Left colon (tissue), 2 donors: Measurements from ENCODE around the gene ATXN10. TPM values are rescaled to one million over a fixed set of nuclear protein-coding genes. Genes with fewer than 3 reads are reported as not detected.
A peak's percentile ranks its signal among the peaks of the same experiment; 100 is the strongest.

ENCODE experiments used
- ATAC-seq: fragments of 200-7000 bp; cut with Tn5 transposase; one replicate; pipeline ENCODE4 v1.9.1; 2020; ENCODE audit warnings: mild to moderate bottlenecking, moderate library complexity
- DNase-seq, 2 donors: peaks; one replicate each; pipeline ENCODE4 v3.0.0-alpha.2; 2020
- intact Hi-C, 2 donors: fragments of 100-400 bp; cut with DNase I in 1 of 2; cut with micrococcal nuclease in 1 of 2; formaldehyde crosslinking; loops; one replicate each; pipeline versions ENCODE4 v1.11.2 to v1.14.0; 2022; cut with DNase I, micrococcal nuclease
- total RNA-seq, 2 donors: library from RNA; stranded (reverse); fragmentation: NEBNext Ultra II Directional; extraction: Animal tissue kit (Norgen Biotek cat#: 25700); gene quantifications; one replicate each; pipeline ENCODE4 v1.2.1, GENCODE V29; 2021
- donor health status: DM: no; HTN: no; CAD: no.
- donor health status: DM: yes; HTN: yes; CAD: no.

ATXN10 gene
- total RNA-seq, 2 donors from 2014 or later: 65.6 to 69.9 TPM

- intact Hi-C loops: loop anchor here in 1 of 2 donors (10.0 kb wide), 1 partner anchor 187 kb away; no protein-coding TSS in a partner anchor
- no peak for DNase-seq
- ATAC-seq: no peak
Observed at GRCh38 chr22:45831394-45831793, 159.8 kb downstream of the ATXN10 start.

DNA sequence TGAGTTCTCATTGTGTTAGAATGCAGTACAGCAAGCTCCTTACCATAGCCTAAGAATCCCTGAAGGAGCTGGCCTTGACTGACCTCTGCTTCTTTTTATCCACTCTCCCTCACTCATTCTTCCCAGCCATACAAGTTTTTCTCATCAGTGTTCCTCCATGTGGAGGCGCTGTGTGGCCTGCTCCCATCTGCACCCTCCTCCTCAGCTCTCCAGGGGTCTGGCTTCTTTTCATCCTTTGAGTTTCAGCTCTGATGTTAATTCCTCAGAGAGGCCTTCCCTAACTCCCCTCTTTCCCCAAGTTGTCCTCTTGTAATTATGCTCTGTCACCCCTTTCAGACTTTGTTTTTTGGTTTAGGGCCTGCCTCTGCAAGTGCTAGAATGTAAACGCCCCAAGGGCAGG, 160.5 kb downstream of the ATXN10 start:
- intact Hi-C loops: loop anchor here in 1 of 2 donors (10.0 kb wide), 1 partner anchor 187 kb away; no protein-coding TSS in a partner anchor
- ATAC-seq (no peak), DNase-seq (no peak)

GRCh38 chr22:45832959-45833580, 161.4 kb downstream of the ATXN10 start:
- DNase-seq (no peak), ATAC-seq (no peak)
- intact Hi-C loops: loop anchor here in 1 of 2 donors (10.0 kb wide), 1 partner anchor 188 kb away; no protein-coding TSS in a partner anchor

DNA sequence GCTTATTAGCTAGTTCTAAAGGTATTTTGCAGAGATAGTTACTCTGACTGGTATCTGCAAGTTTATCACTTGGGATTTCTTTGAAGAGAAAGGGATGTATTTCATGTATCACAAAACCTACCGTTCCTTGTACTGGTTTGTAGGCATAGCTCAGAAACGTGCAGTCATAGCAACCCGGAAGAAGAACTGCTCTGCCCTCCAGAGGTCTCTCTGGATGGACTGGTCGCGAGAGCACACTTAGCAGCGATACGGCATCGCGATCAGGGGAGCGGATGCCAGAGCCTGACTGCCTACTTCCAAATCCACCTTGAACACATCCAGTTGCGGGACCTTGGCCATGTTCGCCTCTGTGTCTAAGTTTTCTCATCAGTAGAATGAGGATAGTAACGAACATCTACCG, 162.0 kb downstream of the ATXN10 start:
- no peak for ATAC-seq
- intact Hi-C loops: loop anchor here in 1 of 2 donors (10.0 kb wide), 1 partner anchor 189 kb away; no protein-coding TSS in a partner anchor
- DNase-seq: no peak

DNA sequence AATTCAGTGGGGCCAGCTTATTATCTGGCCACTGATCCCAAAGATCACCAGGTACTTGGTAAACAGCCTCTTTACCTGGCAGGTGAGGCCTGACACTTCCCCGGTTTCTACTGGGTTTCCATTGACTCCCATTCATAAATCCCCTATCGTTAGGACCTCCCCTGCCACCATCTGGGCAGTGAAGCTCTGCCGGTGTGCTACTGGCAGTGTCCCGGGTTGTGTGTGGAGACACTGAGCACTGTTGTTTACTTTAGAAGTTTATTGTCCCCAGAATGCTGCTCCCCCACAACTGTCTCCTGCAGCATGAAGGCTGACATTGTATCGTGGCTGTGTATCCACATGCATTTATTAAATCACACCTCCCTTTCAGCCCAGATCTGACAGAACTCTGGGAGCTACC, 162.6 kb downstream of the ATXN10 start:
- peak; percentile 12 to 26 for DNase-seq
- ATAC-seq: peak; percentile 85
- intact Hi-C loops: loop anchor here in 1 of 2 donors (10.0 kb wide), 1 partner anchor 189 kb away; no protein-coding TSS in a partner anchor

DNA sequence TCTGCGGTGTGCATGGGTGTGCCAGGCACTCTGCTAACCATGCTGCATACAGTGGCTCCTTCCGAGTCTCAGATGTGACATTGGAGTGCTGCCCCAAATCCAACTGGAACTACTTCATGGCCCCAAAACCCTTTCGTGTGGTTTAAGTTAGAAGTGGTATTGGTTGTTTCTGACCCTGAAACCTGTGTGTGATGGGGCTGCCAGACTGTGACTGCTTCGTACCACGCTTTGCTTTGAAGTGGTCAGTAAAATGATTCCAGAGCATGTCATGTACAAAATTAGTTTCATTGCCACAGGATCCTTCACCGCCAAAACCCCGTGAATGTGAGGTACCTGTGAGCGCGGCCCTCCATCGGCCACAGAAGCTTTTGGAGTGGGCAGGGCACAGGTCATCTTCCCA, 163.2 kb downstream of the ATXN10 start:
- intact Hi-C loops: loop anchor here in 1 of 2 donors (10.0 kb wide), 1 partner anchor 190 kb away; no protein-coding TSS in a partner anchor
- ATAC-seq: no peak
- no peak for DNase-seq

GRCh38 chr22:45836418-45837169, 165.0 kb downstream of the ATXN10 start:
- no peak for DNase-seq
- no peak for ATAC-seq
- intact Hi-C loops: loop anchor here in 1 of 2 donors (10.0 kb wide), 1 partner anchor 192 kb away; no protein-coding TSS in a partner anchor

- ATAC-seq (no peak), DNase-seq (no peak)
- intact Hi-C loops: loop anchor here in 1 of 2 donors (10.0 kb wide), 1 partner anchor 193 kb away; no protein-coding TSS in a partner anchor
Observed at GRCh38 chr22:45837508-45837907, 165.9 kb downstream of the ATXN10 start.

GRCh38 chr22:45838305-45838887, 166.8 kb downstream of the ATXN10 start:
- ATAC-seq (no peak), DNase-seq (no peak)
- intact Hi-C loops: loop anchor here in 1 of 2 donors (10.0 kb wide), 1 partner anchor 194 kb away; no protein-coding TSS in a partner anchor

GRCh38 chr22:45840483-45840882, 168.8 kb downstream of the ATXN10 start:
- intact Hi-C loops: no loop called here
- DNase-seq: no peak
- ATAC-seq: no peak

GRCh38 chr22:45842291-45842991, 170.8 kb downstream of the ATXN10 start:
- no peak for ATAC-seq
- no peak for DNase-seq
- intact Hi-C loops: no loop called here

GRCh38 chr22:45843031-45843430, 171.4 kb downstream of the ATXN10 start:
- no peak for DNase-seq
- intact Hi-C loops: no loop called here
- no peak for ATAC-seq

DNA sequence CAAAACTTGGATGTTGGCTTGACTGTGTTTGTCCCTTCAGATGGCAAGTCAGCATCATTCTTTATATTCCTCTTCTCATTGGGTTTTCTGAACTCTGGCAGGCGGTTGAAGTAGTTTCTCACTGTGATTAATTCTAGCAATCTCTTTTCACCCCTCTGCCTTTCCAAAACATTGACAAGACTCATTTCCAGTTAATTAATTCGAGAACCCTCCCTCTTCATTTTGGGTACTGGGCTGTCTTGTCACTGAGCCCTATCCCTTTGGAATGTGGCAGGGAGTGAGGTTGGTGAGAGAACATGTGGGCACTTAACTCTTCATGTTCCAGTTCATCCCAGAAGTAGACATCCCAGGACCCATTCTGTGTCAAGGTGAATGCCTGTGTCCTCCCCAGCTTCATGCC, 172.4 kb downstream of the ATXN10 start:
- ATAC-seq (no peak), DNase-seq (no peak)
- intact Hi-C loops: no loop called here

- DNase-seq (no peak), ATAC-seq (no peak)
- intact Hi-C loops: no loop called here
Observed at GRCh38 chr22:45845076-45845487, 173.4 kb downstream of the ATXN10 start.

- DNase-seq (no peak), ATAC-seq (no peak)
- intact Hi-C loops: no loop called here
Observed at GRCh38 chr22:45846952-45847351, 175.3 kb downstream of the ATXN10 start.

- intact Hi-C loops: no loop called here
- ATAC-seq: no peak
- no peak for DNase-seq
Observed at GRCh38 chr22:45848904-45849303, 177.3 kb downstream of the ATXN10 start.

DNA sequence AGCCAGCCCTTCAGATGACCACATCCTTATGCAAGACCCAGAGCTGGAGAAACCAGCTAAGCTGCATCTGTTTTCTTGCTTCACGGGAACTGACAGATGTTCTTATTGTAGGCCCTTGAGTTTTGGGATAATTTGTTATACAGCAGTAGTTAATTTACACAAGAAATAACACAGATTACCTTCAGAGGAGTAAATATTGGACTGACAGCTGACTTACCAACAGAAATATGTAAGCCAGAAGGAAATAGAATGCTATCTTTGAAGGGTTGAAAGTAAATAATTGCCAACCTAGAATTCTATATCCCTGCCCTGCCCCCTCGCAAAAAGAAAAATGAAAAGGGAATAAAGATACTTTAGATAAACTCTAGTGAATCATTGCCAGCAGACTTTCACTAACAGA, 181.2 kb downstream of the ATXN10 start:
- no peak for DNase-seq
- ATAC-seq: no peak
- intact Hi-C loops: no loop called here

DNA sequence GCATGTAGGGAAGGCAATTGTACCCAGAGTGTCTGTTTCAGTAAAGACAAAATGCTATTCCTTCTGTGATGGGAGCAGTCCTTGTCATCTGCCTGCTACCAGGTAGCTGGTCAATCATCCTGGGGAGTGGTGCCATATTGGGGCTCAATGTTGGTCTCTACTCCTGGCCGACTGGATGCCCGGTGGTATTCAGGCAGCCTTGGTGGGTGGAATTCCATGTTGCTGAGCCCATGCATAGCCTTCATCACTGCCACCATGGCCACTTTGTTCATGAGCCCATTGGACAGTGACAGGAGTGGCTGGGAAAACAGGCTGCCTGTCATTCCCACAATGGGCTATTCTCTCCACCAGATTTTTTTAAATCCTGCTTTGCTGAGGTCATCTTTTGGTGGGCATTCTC, 184.3 kb downstream of the ATXN10 start:
- DNase-seq: no peak
- no peak for ATAC-seq
- intact Hi-C loops: no loop called here

DNA sequence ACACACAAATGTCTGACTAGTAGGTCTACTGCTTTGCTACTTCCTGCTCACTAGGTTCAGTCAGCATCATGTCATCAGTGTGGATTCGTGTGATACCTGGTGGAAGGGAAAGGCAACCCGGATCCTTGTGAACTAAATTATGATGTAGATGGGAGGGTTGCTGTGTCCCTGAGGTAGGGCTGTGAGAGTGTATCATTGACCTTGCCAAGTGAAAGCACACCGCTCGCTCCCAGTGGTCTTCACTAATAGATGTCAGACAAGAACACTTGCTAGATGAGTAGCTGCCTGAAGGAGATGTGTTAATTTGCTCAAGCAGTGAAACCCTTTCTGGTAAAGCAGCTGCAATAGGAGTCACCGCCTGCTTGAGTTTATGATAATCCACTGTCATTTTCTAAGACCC, 185.9 kb downstream of the ATXN10 start:
- intact Hi-C loops: no loop called here
- ATAC-seq: no peak
- no peak for DNase-seq
